ENCODE measurements around the gene TNFAIP1.
A peak's percentile ranks its signal among the peaks of the same experiment; 100 is the strongest.

TNFAIP1 gene

GRCh38 chr17:28366605-28367004 lies 31.0 kb downstream of the TNFAIP1 start:
- H3K9me3 ChIP-seq (ENCODE audit: control insufficient read depth, insufficient read depth, low read length) = no peaks in the 10 kb centered on the region
- peaks cover 13% of the 10 kb centered on the region for H3K4me1 ChIP-seq (ENCODE audit: insufficient read depth, low read length)
- no peak overlapping the region for H3K9ac ChIP-seq (ENCODE audit: low read depth, low read length)
- H3K36me3 ChIP-seq (ENCODE audit: insufficient read depth, low read length) = no peaks in the 10 kb centered on the region; the same call in 1 of the 2 replicates

GRCh38 chr17:28367641-28368305 lies 32.2 kb downstream of the TNFAIP1 start:
- no peak overlapping the region for H3K9ac ChIP-seq (ENCODE audit: low read depth, low read length)
- H3K4me1 ChIP-seq (ENCODE audit: insufficient read depth, low read length) = peaks cover 13% of the 10 kb centered on the region
- H3K36me3 ChIP-seq (ENCODE audit: insufficient read depth, low read length) = no peaks in the 10 kb centered on the region; the same call in 1 of the 2 replicates
- no peaks in the 10 kb centered on the region for H3K9me3 ChIP-seq (ENCODE audit: control insufficient read depth, insufficient read depth, low read length)

- H3K9ac ChIP-seq (ENCODE audit: low read depth, low read length) = no peak overlapping the region
- peaks cover 13% of the 10 kb centered on the region for H3K4me1 ChIP-seq (ENCODE audit: insufficient read depth, low read length)
- H3K9me3 ChIP-seq (ENCODE audit: control insufficient read depth, insufficient read depth, low read length) = no peaks in the 10 kb centered on the region
- no peaks in the 10 kb centered on the region for H3K36me3 ChIP-seq (ENCODE audit: insufficient read depth, low read length)
Observed at GRCh38 chr17:28368306-28368831, 32.8 kb downstream of the TNFAIP1 start.

- H3K4me1 ChIP-seq (ENCODE audit: insufficient read depth, low read length) = peaks cover 13% of the 10 kb centered on the region
- H3K9me3 ChIP-seq (ENCODE audit: control insufficient read depth, insufficient read depth, low read length) = no peaks in the 10 kb centered on the region
- H3K9ac ChIP-seq (ENCODE audit: low read depth, low read length) = no peak overlapping the region
- H3K36me3 ChIP-seq (ENCODE audit: insufficient read depth, low read length) = no peaks in the 10 kb centered on the region
Observed at GRCh38 chr17:28368915-28369683, 33.5 kb downstream of the TNFAIP1 start.

- H3K36me3 ChIP-seq (ENCODE audit: insufficient read depth, low read length) = no peaks in the 10 kb centered on the region
- no peak overlapping the region for H3K9ac ChIP-seq (ENCODE audit: low read depth, low read length)
- no peaks in the 10 kb centered on the region for H3K9me3 ChIP-seq (ENCODE audit: control insufficient read depth, insufficient read depth, low read length)
- peaks cover 13% of the 10 kb centered on the region for H3K4me1 ChIP-seq (ENCODE audit: insufficient read depth, low read length)
Observed at GRCh38 chr17:28369684-28370034, 34.1 kb downstream of the TNFAIP1 start.

GRCh38 chr17:28370035-28370743 lies 34.6 kb downstream of the TNFAIP1 start, which contains the start of gene VTN:
Gene VTN (minus strand): TSS chr17:28370307. CDS start chr17:28370203, 104 bp downstream.
- H3K36me3 ChIP-seq (ENCODE audit: insufficient read depth, low read length) = no peaks in the 10 kb centered on the region
- H3K4me1 ChIP-seq (ENCODE audit: insufficient read depth, low read length) = peaks cover 13% of the 10 kb centered on the region
- H3K9ac ChIP-seq (ENCODE audit: low read depth, low read length) = peak within 1 kb of the TSS; percentile 13; the same call in 1 of the 2 replicates
- no peaks in the 10 kb centered on the region for H3K9me3 ChIP-seq (ENCODE audit: control insufficient read depth, insufficient read depth, low read length)

- H3K9ac ChIP-seq (ENCODE audit: low read depth, low read length) = peak overlapping the region; percentile 13; the same call in 1 of the 2 replicates
- no peaks in the 10 kb centered on the region for H3K36me3 ChIP-seq (ENCODE audit: insufficient read depth, low read length)
- H3K4me1 ChIP-seq (ENCODE audit: insufficient read depth, low read length) = peaks cover 13% of the 10 kb centered on the region
- no peaks in the 10 kb centered on the region for H3K9me3 ChIP-seq (ENCODE audit: control insufficient read depth, insufficient read depth, low read length)
Observed at GRCh38 chr17:28370744-28371103, 35.2 kb downstream of the TNFAIP1 start.

- H3K9me3 ChIP-seq (ENCODE audit: control insufficient read depth, insufficient read depth, low read length) = no peaks in the 10 kb centered on the region
- peaks cover 13% of the 10 kb centered on the region for H3K4me1 ChIP-seq (ENCODE audit: insufficient read depth, low read length)
- peak within 1 kb of the TSS; percentile 69 for H3K9ac ChIP-seq (ENCODE audit: low read depth, low read length)
- H3K36me3 ChIP-seq (ENCODE audit: insufficient read depth, low read length) = no peaks in the 10 kb centered on the region
Observed at GRCh38 chr17:28371245-28372202, 36.0 kb downstream of the TNFAIP1 start, which contains the start of gene SARM1. Gene SARM1 (plus strand): TSS chr17:28371694. CDS start chr17:28372033, 339 bp downstream.

- Histone ChIP-seq H3K9me3 (ENCODE audit: control insufficient read depth, insufficient read depth, low read length) (no peaks in the 10 kb centered on the region), H3K4me1 (ENCODE audit: insufficient read depth, low read length) (peaks cover 13% of the 10 kb centered on the region), H3K36me3 (ENCODE audit: insufficient read depth, low read length) (no peaks in the 10 kb centered on the region), H3K9ac (ENCODE audit: low read depth, low read length) (peak overlapping the region; percentile 69; the same call in 1 of the 2 replicates)
Observed at GRCh38 chr17:28372203-28372944, 36.8 kb downstream of the TNFAIP1 start.

GRCh38 chr17:28372945-28373274 lies 37.3 kb downstream of the TNFAIP1 start:
- H3K9me3 ChIP-seq (ENCODE audit: control insufficient read depth, insufficient read depth, low read length) = no peaks in the 10 kb centered on the region
- H3K9ac ChIP-seq (ENCODE audit: low read depth, low read length) = no peak overlapping the region
- H3K4me1 ChIP-seq (ENCODE audit: insufficient read depth, low read length) = peaks cover 13% of the 10 kb centered on the region
- no peaks in the 10 kb centered on the region for H3K36me3 ChIP-seq (ENCODE audit: insufficient read depth, low read length)

- Histone ChIP-seq H3K9ac (ENCODE audit: low read depth, low read length) (no peak overlapping the region), H3K36me3 (ENCODE audit: insufficient read depth, low read length) (no peaks in the 10 kb centered on the region), H3K4me1 (ENCODE audit: insufficient read depth, low read length) (no peaks in the 10 kb centered on the region; the same call in 1 of the 2 replicates), H3K9me3 (ENCODE audit: control insufficient read depth, insufficient read depth, low read length) (no peaks in the 10 kb centered on the region)
Observed at GRCh38 chr17:28379814-28380801, 44.5 kb downstream of the TNFAIP1 start.

GRCh38 chr17:28381141-28381825 lies 45.7 kb downstream of the TNFAIP1 start:
- Histone ChIP-seq H3K36me3 (ENCODE audit: insufficient read depth, low read length) (no peaks in the 10 kb centered on the region), H3K4me1 (ENCODE audit: insufficient read depth, low read length) (no peaks in the 10 kb centered on the region; the same call in 1 of the 2 replicates), H3K9ac (ENCODE audit: low read depth, low read length) (peak overlapping the region; percentile 30; the same call in 1 of the 2 replicates), H3K9me3 (ENCODE audit: control insufficient read depth, insufficient read depth, low read length) (no peaks in the 10 kb centered on the region)

Data from ES-I3 (cell line).